Thyroid gland (tissue), 4 donors: ENCODE data around the gene ZNF536. TPM values are rescaled to one million over a fixed set of nuclear protein-coding genes. Genes with fewer than 3 reads are reported as not detected.

Source experiments
- DNase-seq, 2 donors: peaks; one replicate each; pipeline ENCODE4 v3.0.0-alpha.2; 2019
- H3K27ac ChIP-seq, 3 donors: fragments of 200-600 bp; sonication (generic); 1 replicate in 2 of 3; 2 replicates in 1 of 3; pipeline ENCODE4 v1.5.1; 2016 to 2019; ENCODE audit warnings: mild to moderate bottlenecking in 1 of 3, moderate library complexity in 1 of 3
- H3K27me3 ChIP-seq: fragments of 200-600 bp; sonication (generic); one replicate; pipeline ENCODE4 v1.5.1; 2019
- H3K36me3 ChIP-seq, 2 donors: fragments of 200-600 bp; sonication (generic); one replicate each; pipeline ENCODE4 v1.5.1; 2016 to 2019
- H3K4me1 ChIP-seq, 2 donors: fragments of 200-600 bp; sonication (generic); one replicate each; pipeline ENCODE4 v1.5.1; 2017 to 2019
- H3K4me3 ChIP-seq, 3 donors: fragments of 200-600 bp; sonication (generic); replicated peaks in 1 of 3; 1 replicate in 2 of 3; 2 replicates in 1 of 3; pipeline ENCODE4 v1.5.1; 2016; ENCODE audit warnings: mild to moderate bottlenecking in 1 of 3
- H3K9me3 ChIP-seq: fragments of 200-600 bp; sonication (generic); one replicate; pipeline ENCODE4 v1.5.1; 2017
- CTCF ChIP-seq, 6 experiments: fragments of 200-600 bp in 3 of 6; fragments of 450-650 bp in 3 of 6; sonication (generic) in 3 of 6; IDR thresholded peaks; one replicate each; pipeline ENCODE4 v1.5.1; 2016 to 2019; ENCODE audit warnings: antibody characterized with exemption in 6 of 6, mild to moderate bottlenecking in 2 of 6, inconsistent platforms in 1 of 6, moderate library complexity in 1 of 6
- POLR2A ChIP-seq, 2 donors: fragments of 450-650 bp; IDR thresholded peaks; one replicate each; pipeline ENCODE4 v1.6.1; 2017; ENCODE audit warnings: antibody characterized with exemption in 2 of 2, mild to moderate bottlenecking in 2 of 2, moderate library complexity in 1 of 2
- WGBS, 2 donors: methylation state at CpG; one replicate each; pipeline ENCODE4 v1.1.5; 2017; 5-methylcytosine and 5-hydroxymethylcytosine counted together
- intact Hi-C: fragments of 100-400 bp; cut with DNase I; formaldehyde crosslinking; loops from one replicate; pipeline ENCODE4 v1.15.1; 2023
- total RNA-seq, 4 donors: library from RNA; depleted of rRNA; stranded (reverse); fragments of >200 nt; gene quantifications; one replicate each; pipeline ENCODE4 v1.2.3, GENCODE V29; 2016

ZNF536 gene
- total RNA-seq, 4 donors from 2014 or later = 1.1 to 10.8 (median 5.3) TPM

- 60 to 64% methylated on average over 6 of the region's 6 CpGs for WGBS, 2 donors
Observed at GRCh38 chr19:30556230-30556711, 184.1 kb downstream of the ZNF536 start.

GRCh38 chr19:30557212-30557611 lies 185.0 kb downstream of the ZNF536 start:
- no peak overlapping the region for H3K27ac ChIP-seq

More at GRCh38 chr19:30556230-30556711, 184.1 kb downstream of the ZNF536 start:
- intact Hi-C loops = no loop called here
- H3K36me3 ChIP-seq = no peaks in the 10 kb centered on the region
- no peaks in the 10 kb centered on the region for H3K27me3 ChIP-seq
- no peaks in the 10 kb centered on the region for H3K4me1 ChIP-seq
- no peak overlapping the region for H3K27ac ChIP-seq
- no peak for DNase-seq
- TF ChIP-seq CTCF (IDR thresholded peaks at IDR 0.05) (no peak), POLR2A (IDR thresholded peaks at IDR 0.05) (no peak)
- H3K4me3 ChIP-seq = no peak overlapping the region
- H3K9me3 ChIP-seq = no peaks in the 10 kb centered on the region

GRCh38 chr19:30557927-30558557 lies 185.9 kb downstream of the ZNF536 start:
- Histone ChIP-seq H3K27me3 (no peaks in the 10 kb centered on the region), H3K36me3 (no peaks in the 10 kb centered on the region), H3K27ac (no peak overlapping the region), H3K9me3 (no peaks in the 10 kb centered on the region), H3K4me3 (no peak overlapping the region), H3K4me1 (no peaks in the 10 kb centered on the region)
- WGBS, 2 donors = 76 to 84% methylated on average over 11 to 13 of the region's 13 CpGs
- TF ChIP-seq POLR2A (IDR thresholded peaks at IDR 0.05) (no peak), CTCF (IDR thresholded peaks at IDR 0.05) (no peak)
- DNase-seq = no peak
- intact Hi-C loops = no loop called here

More at GRCh38 chr19:30557212-30557611, 185.0 kb downstream of the ZNF536 start:
- Histone ChIP-seq H3K4me1 (no peaks in the 10 kb centered on the region), H3K4me3 (no peak overlapping the region), H3K36me3 (no peaks in the 10 kb centered on the region), H3K9me3 (no peaks in the 10 kb centered on the region), H3K27me3 (no peaks in the 10 kb centered on the region)
- TF ChIP-seq CTCF (IDR thresholded peaks at IDR 0.05) = no peak
- intact Hi-C loops = no loop called here
- no peak for DNase-seq
- WGBS, 2 donors = 81 to 84% methylated on average over 4 of the region's 4 CpGs

- Histone ChIP-seq H3K27ac (no peak overlapping the region), H3K9me3 (no peaks in the 10 kb centered on the region), H3K4me1 (no peaks in the 10 kb centered on the region), H3K27me3 (no peaks in the 10 kb centered on the region), H3K4me3 (no peak overlapping the region), H3K36me3 (no peaks in the 10 kb centered on the region)
- DNase-seq = no peak
- intact Hi-C loops = no loop called here
- no peak for TF ChIP-seq POLR2A (IDR thresholded peaks at IDR 0.05)
- TF ChIP-seq CTCF (IDR thresholded peaks at IDR 0.05) = no peak
- WGBS, 2 donors = 96 to 98% methylated on average over 6 of the region's 6 CpGs
Observed at GRCh38 chr19:30558793-30559192, 186.6 kb downstream of the ZNF536 start.

- H3K9me3 ChIP-seq = no peaks in the 10 kb centered on the region
- no peaks in the 10 kb centered on the region for H3K36me3 ChIP-seq
- H3K4me3 ChIP-seq = no peak overlapping the region
- H3K27ac ChIP-seq = no peak overlapping the region
- no peak for TF ChIP-seq CTCF (IDR thresholded peaks at IDR 0.05)
- no peak for TF ChIP-seq POLR2A (IDR thresholded peaks at IDR 0.05)
- H3K4me1 ChIP-seq = no peaks in the 10 kb centered on the region
- WGBS, 2 donors = 76 to 90% methylated on average over 5 to 8 of the region's 9 CpGs
- intact Hi-C loops = no loop called here
- DNase-seq = no peak
- no peaks in the 10 kb centered on the region for H3K27me3 ChIP-seq
Observed at GRCh38 chr19:30559446-30559845, 187.3 kb downstream of the ZNF536 start.
